ENCODE measurements around the gene SUGCT. TPM values are rescaled to one million over a fixed set of nuclear protein-coding genes. Genes with fewer than 3 reads are reported as not detected.
"Not testable (repeated sequence)": the region's sequence is repeated elsewhere in the genome, so short reads cannot be mapped to it uniquely, and the experiment has no call there.

SUGCT gene
- total RNA-seq, 1 donor from 2014 or later, result 0.79 TPM

- DNase-seq (ENCODE audit: low read depth in 2 of 2), result peak in 1 of 2 donors; percentile 28
Observed at GRCh38 chr7:40401406-40401805, 266.6 kb downstream of the SUGCT start.

GRCh38 chr7:40402661-40403060 lies 267.9 kb downstream of the SUGCT start:
- no peak for DNase-seq (ENCODE audit: low read depth in 2 of 2)

GRCh38 chr7:40403703-40404476 lies 269.1 kb downstream of the SUGCT start:
- no peak for DNase-seq (ENCODE audit: low read depth in 2 of 2)

- no peak for DNase-seq (ENCODE audit: low read depth in 2 of 2)
Observed at GRCh38 chr7:40405991-40406390, 271.2 kb downstream of the SUGCT start.

GRCh38 chr7:40412323-40412722 lies 277.5 kb downstream of the SUGCT start:
- no peak for DNase-seq (ENCODE audit: low read depth in 2 of 2)

GRCh38 chr7:40414704-40415103 lies 279.9 kb downstream of the SUGCT start:
- not testable (repeated sequence) for DNase-seq (ENCODE audit: low read depth in 2 of 2)

GRCh38 chr7:40418448-40418847 lies 283.6 kb downstream of the SUGCT start:
- DNase-seq (ENCODE audit: low read depth in 2 of 2), result no peak

- DNase-seq (ENCODE audit: low read depth in 2 of 2), result no peak
Observed at GRCh38 chr7:40418983-40419382, 284.2 kb downstream of the SUGCT start.

GRCh38 chr7:40419806-40420205 lies 285.0 kb downstream of the SUGCT start:
- DNase-seq (ENCODE audit: low read depth in 2 of 2), result no peak

GRCh38 chr7:40421433-40421832 lies 286.6 kb downstream of the SUGCT start:
- no peak for DNase-seq (ENCODE audit: low read depth in 2 of 2)

GRCh38 chr7:40425696-40426095 lies 290.9 kb downstream of the SUGCT start:
- no peak for DNase-seq (ENCODE audit: low read depth in 2 of 2)

GRCh38 chr7:40428421-40428820 lies 293.6 kb downstream of the SUGCT start:
- no peak for DNase-seq (ENCODE audit: low read depth in 2 of 2)

- DNase-seq (ENCODE audit: low read depth in 2 of 2), result no peak
Observed at GRCh38 chr7:40429826-40430225, 295.0 kb downstream of the SUGCT start.

- DNase-seq (ENCODE audit: low read depth in 2 of 2), result no peak
Observed at GRCh38 chr7:40432046-40432445, 297.2 kb downstream of the SUGCT start.

GRCh38 chr7:40436710-40437109 lies 301.9 kb downstream of the SUGCT start:
- DNase-seq (ENCODE audit: low read depth in 2 of 2), result no peak

GRCh38 chr7:40437498-40437897 lies 302.7 kb downstream of the SUGCT start:
- DNase-seq (ENCODE audit: low read depth in 2 of 2), result peak; percentile 23 to 81

GRCh38 chr7:40437936-40438634 lies 303.3 kb downstream of the SUGCT start:
- DNase-seq (ENCODE audit: low read depth in 2 of 2), result no peak

GRCh38 chr7:40439686-40440085 lies 304.9 kb downstream of the SUGCT start:
- no peak for DNase-seq (ENCODE audit: low read depth in 2 of 2)

GRCh38 chr7:40447345-40447744 lies 312.5 kb downstream of the SUGCT start:
- DNase-seq (ENCODE audit: low read depth in 2 of 2), result no peak

- DNase-seq (ENCODE audit: low read depth in 2 of 2), result no peak
Observed at GRCh38 chr7:40455485-40455884, 320.7 kb downstream of the SUGCT start.

GRCh38 chr7:40457776-40458480 lies 323.1 kb downstream of the SUGCT start:
- DNase-seq (ENCODE audit: low read depth in 2 of 2), result no peak

- DNase-seq (ENCODE audit: low read depth in 2 of 2), result no peak
Observed at GRCh38 chr7:40463446-40463845, 328.6 kb downstream of the SUGCT start.

Measured in lung microvascular endothelial cell (primary cell).